ENCODE data around the gene GAPVD1. TPM values are rescaled to one million over a fixed set of nuclear protein-coding genes. Genes with fewer than 3 reads are reported as not detected.
"Not testable (repeated sequence)": the region's sequence is repeated elsewhere in the genome, so short reads cannot be mapped to it uniquely, and the experiment has no call there.

GAPVD1 gene
- total RNA-seq, 4 donors from 2014 or later: 50.9 to 79.0 (median 53.4) TPM

DNA sequence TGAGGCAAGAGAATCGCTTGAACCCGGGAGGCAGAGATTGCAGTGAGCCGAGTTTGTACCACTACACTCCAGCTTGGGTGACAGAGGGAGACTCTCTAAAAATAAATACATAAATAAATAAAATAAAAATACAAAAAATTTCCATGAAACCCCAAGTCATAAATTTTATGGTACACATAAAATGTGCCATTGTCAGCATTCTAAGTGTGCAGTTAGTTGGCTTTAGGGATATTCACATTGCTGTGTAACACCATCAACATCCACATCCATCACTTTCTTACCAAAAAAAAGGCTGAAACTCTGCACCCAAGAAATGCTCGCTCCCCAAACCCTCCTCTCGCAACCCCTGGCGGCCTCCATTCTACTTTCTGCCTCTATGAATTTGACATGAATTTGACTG is 135.2 kb downstream of the GAPVD1 start:
- WGBS, 2 donors: 96 to 97% methylated on average over 6 of the region's 6 CpGs
- TF ChIP-seq, protein P1, sequence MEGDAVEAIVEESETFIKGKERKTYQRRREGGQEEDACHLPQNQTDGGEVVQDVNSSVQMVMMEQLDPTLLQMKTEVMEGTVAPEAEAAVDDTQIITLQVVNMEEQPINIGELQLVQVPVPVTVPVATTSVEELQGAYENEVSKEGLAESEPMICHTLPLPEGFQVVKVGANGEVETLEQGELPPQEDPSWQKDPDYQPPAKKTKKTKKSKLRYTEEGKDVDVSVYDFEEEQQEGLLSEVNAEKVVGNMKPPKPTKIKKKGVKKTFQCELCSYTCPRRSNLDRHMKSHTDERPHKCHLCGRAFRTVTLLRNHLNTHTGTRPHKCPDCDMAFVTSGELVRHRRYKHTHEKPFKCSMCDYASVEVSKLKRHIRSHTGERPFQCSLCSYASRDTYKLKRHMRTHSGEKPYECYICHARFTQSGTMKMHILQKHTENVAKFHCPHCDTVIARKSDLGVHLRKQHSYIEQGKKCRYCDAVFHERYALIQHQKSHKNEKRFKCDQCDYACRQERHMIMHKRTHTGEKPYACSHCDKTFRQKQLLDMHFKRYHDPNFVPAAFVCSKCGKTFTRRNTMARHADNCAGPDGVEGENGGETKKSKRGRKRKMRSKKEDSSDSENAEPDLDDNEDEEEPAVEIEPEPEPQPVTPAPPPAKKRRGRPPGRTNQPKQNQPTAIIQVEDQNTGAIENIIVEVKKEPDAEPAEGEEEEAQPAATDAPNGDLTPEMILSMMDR (IDR thresholded peaks at IDR 0.05): no peak
- no peak for TF ChIP-seq POLR2A (IDR thresholded peaks at IDR 0.05)
- no peak overlapping the region for H3K4me3 ChIP-seq (ENCODE audit: low read depth, poor library complexity, severe bottlenecking)
- DNase-seq (ENCODE audit: low spot score in 2 of 2): no peak
- intact Hi-C loops (cut with DNase I; ENCODE audit: low total_unique reads): no loop called here

GRCh38 chr9:125397736-125398135 is 136.1 kb downstream of the GAPVD1 start:
- TF ChIP-seq POLR2A (IDR thresholded peaks at IDR 0.05): no peak
- TF ChIP-seq, protein P1 (IDR thresholded peaks at IDR 0.05): no peak
- intact Hi-C loops (cut with DNase I; ENCODE audit: low total_unique reads): no loop called here
- no peak for DNase-seq (ENCODE audit: low spot score in 2 of 2)
- no peak overlapping the region for H3K4me3 ChIP-seq (ENCODE audit: low read depth, poor library complexity, severe bottlenecking)
- WGBS, 2 donors: 45 to 67% methylated on average over 11 of the region's 11 CpGs

DNA sequence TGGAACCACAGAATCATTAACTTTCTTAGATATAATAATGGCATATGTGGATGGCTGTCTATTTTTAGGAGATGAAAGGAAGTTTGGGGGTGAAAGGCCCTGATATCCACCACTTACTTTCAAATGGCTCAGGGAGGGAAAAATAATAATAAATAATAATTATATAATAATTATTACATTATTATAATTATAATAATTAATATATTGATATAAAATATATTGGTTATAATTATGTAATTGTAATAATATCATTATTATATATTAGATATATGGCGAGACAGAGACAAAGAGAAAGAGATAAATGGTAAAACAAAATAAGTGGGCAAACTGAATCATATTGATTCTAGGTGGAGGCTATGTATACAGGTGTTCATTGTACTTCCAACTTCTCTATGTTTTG is 136.6 kb downstream of the GAPVD1 start:
- no peak for TF ChIP-seq POLR2A (IDR thresholded peaks at IDR 0.05)
- TF ChIP-seq, protein P1 (IDR thresholded peaks at IDR 0.05): no peak
- no peak overlapping the region for H3K4me3 ChIP-seq (ENCODE audit: low read depth, poor library complexity, severe bottlenecking)
- WGBS, 2 donors: 95 to 98% methylated on average over 1 of the region's 1 CpG
- intact Hi-C loops (cut with DNase I; ENCODE audit: low total_unique reads): no loop called here
- no peak for DNase-seq (ENCODE audit: low spot score in 2 of 2)

DNA sequence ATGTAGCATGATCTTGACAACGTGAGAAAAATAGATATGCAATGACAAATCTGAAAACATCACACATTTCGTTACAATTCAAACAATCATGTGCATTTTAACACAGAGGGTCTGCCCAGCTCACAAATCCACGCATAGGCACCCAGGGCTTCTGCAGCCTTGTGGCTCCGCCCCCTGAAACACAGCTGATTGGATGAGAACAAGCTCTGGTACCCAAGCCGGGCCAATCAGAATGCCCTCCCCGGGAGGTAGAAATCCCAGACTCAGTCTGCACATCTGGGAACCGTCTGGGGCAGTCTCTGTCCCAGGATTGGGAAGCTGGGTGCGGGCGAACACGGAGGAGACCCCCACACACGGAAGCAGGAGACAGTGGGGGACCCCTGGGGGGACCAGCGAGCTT is 137.5 kb downstream of the GAPVD1 start:
- WGBS, 2 donors: 90 to 94% methylated on average over 12 of the region's 12 CpGs
- DNase-seq (ENCODE audit: low spot score in 2 of 2): no peak
- no peak for TF ChIP-seq POLR2A (IDR thresholded peaks at IDR 0.05)
- TF ChIP-seq, protein P1 (IDR thresholded peaks at IDR 0.05): no peak
- intact Hi-C loops (cut with DNase I; ENCODE audit: low total_unique reads): no loop called here
- no peak overlapping the region for H3K4me3 ChIP-seq (ENCODE audit: low read depth, poor library complexity, severe bottlenecking)

- H3K4me3 ChIP-seq (ENCODE audit: low read depth, poor library complexity, severe bottlenecking): no peak overlapping the region
- WGBS, 2 donors: 94 to 98% methylated on average over 20 of the region's 20 CpGs
- intact Hi-C loops (cut with DNase I; ENCODE audit: low total_unique reads): loop anchor here (5.0 kb wide), 1 partner anchor 1003 kb away; no protein-coding TSS in a partner anchor
- no peak for DNase-seq (ENCODE audit: low spot score in 2 of 2)
- TF ChIP-seq POLR2A (IDR thresholded peaks at IDR 0.05): no peak
- TF ChIP-seq, protein P1 (IDR thresholded peaks at IDR 0.05): no peak
Measured at GRCh38 chr9:125399666-125400065, 138.0 kb downstream of the GAPVD1 start.

- not testable (repeated sequence) for H3K4me3 ChIP-seq (ENCODE audit: low read depth, poor library complexity, severe bottlenecking); DNase-seq (ENCODE audit: low spot score in 2 of 2)
- WGBS, 2 donors: 93 to 94% methylated on average over 8 of the region's 8 CpGs
- intact Hi-C loops (cut with DNase I; ENCODE audit: low total_unique reads): loop anchor here (5.0 kb wide), 1 partner anchor 1002 kb away; no protein-coding TSS in a partner anchor
Measured at GRCh38 chr9:125400232-125400631, 138.6 kb downstream of the GAPVD1 start.

Measured in lower leg skin (tissue), 4 donors.